Kidney (tissue), 14 donors: ENCODE measurements around the gene ATE1. TPM values are rescaled to one million over a fixed set of nuclear protein-coding genes. Genes with fewer than 3 reads are reported as not detected.
A peak's percentile ranks its signal among the peaks of the same experiment; 100 is the strongest.

Experiments
- DNase-seq, 5 donors: peaks; one replicate each; pipeline ENCODE4 v3.0.0-alpha.2; 2013 to 2020
- FAIRE-seq: peaks from 2 replicates; lab custom pipeline; 2012; peaks lifted over from hg19 to GRCh38; lab: Jason Lieb, UNC
- H3K27ac ChIP-seq, 2 donors: one replicate each; pipeline ENCODE4 v1.7.0; 2013; ENCODE audit warnings: low read depth in 2 of 2, low read length in 2 of 2, inconsistent platforms in 1 of 2
- H3K27me3 ChIP-seq: one replicate; pipeline ENCODE4 v1.7.1; 2013; ENCODE audit warnings: low read length, inconsistent platforms; ENCODE audit not compliant: control insufficient read depth, insufficient read depth
- H3K36me3 ChIP-seq, 3 donors: one replicate each; pipeline versions ENCODE4 v1.7.0 to v1.7.1; 2013; ENCODE audit warnings: low read length in 3 of 3, control low read depth in 1 of 3, inconsistent platforms in 1 of 3; ENCODE audit not compliant: insufficient read depth in 3 of 3, control insufficient read depth in 2 of 3
- H3K4me1 ChIP-seq, 3 donors: one replicate each; pipeline versions ENCODE4 v1.7.0 to v1.7.1; 2013; ENCODE audit warnings: low read length in 3 of 3, inconsistent platforms in 1 of 3, low read depth in 1 of 3; ENCODE audit not compliant: control insufficient read depth in 2 of 3, insufficient read depth in 2 of 3
- H3K4me3 ChIP-seq, 3 donors: one replicate each; pipeline versions ENCODE4 v1.7.0 to v1.8.1; 2013; ENCODE audit warnings: low read length in 3 of 3, control low read depth in 1 of 3, inconsistent platforms in 1 of 3
- H3K9ac ChIP-seq, 3 donors: one replicate each; pipeline versions ENCODE4 v1.7.0 to v1.7.1; 2013; ENCODE audit warnings: low read length in 3 of 3, control low read depth in 1 of 3, inconsistent platforms in 1 of 3
- H3K9me3 ChIP-seq, 3 donors: one replicate each; pipeline versions ENCODE4 v1.7.0 to v1.7.1; 2013; ENCODE audit warnings: low read length in 3 of 3, control low read depth in 1 of 3, inconsistent platforms in 1 of 3; ENCODE audit not compliant: control insufficient read depth in 2 of 3, insufficient read depth in 1 of 3
- CTCF ChIP-seq: IDR thresholded peaks from 3 replicates; pipeline ENCODE4 v1.5.1; 2012; ENCODE audit warnings: mild to moderate bottlenecking, moderate library complexity, borderline replicate concordance; ENCODE audit not compliant: insufficient read depth; ENCODE audit errors: extremely low read depth
- intact Hi-C: fragments of 100-400 bp; cut with DNase I; formaldehyde crosslinking; loops from one replicate; pipeline ENCODE4 v1.11.1; 2022
- polyA plus RNA-seq: library from polyadenylated mRNA; stranded (reverse); fragments of 350-450 nt; fragmentation: Illumina TruSeq; extraction: RNeasy Lipid Tissue Mini Kit (QIAGEN cat#74804); gene quantifications from one replicate; pipeline ENCODE4 v1.2.3, GENCODE V29; 2014; ENCODE audit warnings: low read depth, low replicate concordance; ENCODE audit not compliant: insufficient read depth
- total RNA-seq: library from RNA; stranded (reverse); fragmentation: NEBNext Ultra II Directional; extraction: Animal tissue kit (Norgen Biotek cat#: 25700); gene quantifications from one replicate; pipeline ENCODE4 v1.2.1, GENCODE V29; 2021
- donor health status: control.
- donor health status: control.
- donor health status: control.
- donor health status: control.
- donor health status: control.
- donor health status: DM: yes; HTN: yes; CAD: no.
- donor health status: Normal renal cell carcinoma (clear cell type).

The ATE1 gene
- total and polyA plus RNA-seq, 2 donors from 2014 or later, result 9.8 to 31.0 TPM

DNA sequence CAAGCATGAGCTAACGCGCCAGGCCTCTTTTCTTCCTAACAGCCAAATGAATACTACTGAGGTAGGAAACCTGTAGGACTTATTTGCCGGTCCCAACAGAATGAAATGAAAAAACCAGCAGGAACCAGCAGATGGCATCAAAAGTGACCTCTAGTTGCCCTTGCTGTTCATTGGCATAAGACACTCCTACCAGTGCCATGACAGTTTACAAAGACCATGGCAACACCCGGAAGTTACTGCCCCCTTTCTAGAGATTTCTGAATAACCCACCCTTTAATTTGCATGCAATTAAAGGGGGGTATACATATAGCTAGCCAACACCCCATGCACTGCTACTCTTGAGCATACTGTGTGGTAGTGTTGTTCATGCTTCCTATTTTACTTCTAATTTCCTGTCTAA is 65.2 kb downstream of the ATE1 start:
- intact Hi-C loops, result no loop called here
- DNase-seq (no peak), FAIRE-seq (no peak)
- no peak overlapping the region for H3K4me3 ChIP-seq
- no peak overlapping the region for H3K9ac ChIP-seq
- H3K27me3 ChIP-seq, result no peaks in the 10 kb centered on the region
- H3K36me3 ChIP-seq, result peaks cover 3 to 5% (median 4%) of the 10 kb centered on the region in 3 donors
- TF ChIP-seq CTCF, result no peak
- H3K9me3 ChIP-seq, result no peaks in the 10 kb centered on the region
- H3K27ac ChIP-seq, result no peak overlapping the region
- H3K4me1 ChIP-seq, result no peaks in the 10 kb centered on the region

- Histone ChIP-seq H3K4me1 (no peaks in the 10 kb centered on the region), H3K9me3 (no peaks in the 10 kb centered on the region), H3K4me3 (no peak overlapping the region), H3K27me3 (no peaks in the 10 kb centered on the region), H3K27ac (no peak overlapping the region), H3K36me3 (peaks cover 2 to 5% (median 3%) of the 10 kb centered on the region in 3 donors), H3K9ac (no peak overlapping the region)
- DNase-seq, result no peak
- intact Hi-C loops, result no loop called here
- TF ChIP-seq CTCF, result no peak
- FAIRE-seq, result no peak
Measured at GRCh38 chr10:121862042-121862441, 65.8 kb downstream of the ATE1 start.

DNA sequence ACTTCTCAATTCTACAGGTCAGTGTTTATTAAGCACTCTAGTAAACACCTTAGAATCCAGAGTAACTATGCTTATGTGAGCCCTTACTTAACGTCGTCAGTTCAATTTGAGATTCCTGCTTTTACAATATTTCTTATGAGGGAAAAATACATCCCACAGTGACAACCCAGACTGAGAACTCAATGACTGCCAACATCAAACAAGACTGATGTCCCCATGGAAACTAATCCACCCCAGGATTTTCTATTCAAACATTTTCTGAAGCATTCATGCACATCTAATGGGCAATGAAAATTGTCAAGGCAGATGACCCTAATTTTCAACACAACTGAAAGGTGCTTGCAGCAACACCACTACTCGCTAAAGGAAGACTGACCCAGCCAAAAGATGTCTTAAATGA is 67.0 kb downstream of the ATE1 start:
- H3K9me3 ChIP-seq, result no peaks in the 10 kb centered on the region
- no peak overlapping the region for H3K4me3 ChIP-seq
- H3K36me3 ChIP-seq, result peaks cover 0 to 5% (median 3%) of the 10 kb centered on the region in 3 donors
- intact Hi-C loops, result no loop called here
- no peak overlapping the region for H3K9ac ChIP-seq
- DNase-seq (peak in 2 of 5 donors; percentile 33 to 43), FAIRE-seq (no peak)
- no peaks in the 10 kb centered on the region for H3K27me3 ChIP-seq
- no peak for TF ChIP-seq CTCF
- H3K4me1 ChIP-seq, result no peaks in the 10 kb centered on the region
- no peak overlapping the region for H3K27ac ChIP-seq

DNA sequence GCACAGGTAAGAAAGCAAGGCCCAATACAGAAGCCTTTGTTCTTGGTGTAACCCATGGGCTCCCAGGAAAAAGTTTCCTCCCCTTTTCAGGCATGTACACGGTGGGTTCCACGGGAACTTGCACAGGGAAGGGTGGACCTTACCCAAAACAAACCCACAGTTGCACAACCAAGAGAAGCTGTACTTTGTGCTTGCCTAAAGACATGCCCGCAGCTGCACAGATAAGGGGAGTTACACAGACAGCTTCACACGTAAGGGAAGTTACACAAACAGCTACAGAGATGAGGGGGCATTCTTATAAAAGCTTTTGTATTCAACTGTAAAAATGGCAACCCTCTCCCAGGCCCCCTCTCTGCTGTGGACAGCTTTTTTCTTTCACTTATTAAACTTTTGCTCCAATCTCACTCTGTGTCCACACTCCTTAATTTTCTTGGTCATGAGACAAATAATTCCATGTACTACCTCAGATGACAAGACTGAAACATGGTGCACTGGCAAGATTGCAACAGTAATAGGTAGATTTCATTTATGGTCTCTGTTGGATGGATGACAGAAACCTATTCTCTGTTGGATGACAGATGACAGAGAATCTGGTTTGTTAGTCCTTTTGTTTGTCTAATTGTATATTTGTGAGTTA is 72.9 kb downstream of the ATE1 start:
- FAIRE-seq (no peak), DNase-seq (no peak)
- TF ChIP-seq CTCF, result no peak
- intact Hi-C loops, result no loop called here
- peaks cover 0 to 3% (median 0%) of the 10 kb centered on the region in 3 donors for H3K4me1 ChIP-seq
- H3K9ac ChIP-seq, result no peak overlapping the region
- no peaks in the 10 kb centered on the region for H3K27me3 ChIP-seq
- peaks cover 0 to 4% (median 2%) of the 10 kb centered on the region in 3 donors for H3K9me3 ChIP-seq
- H3K4me3 ChIP-seq, result no peak overlapping the region
- peaks cover 0 to 6% (median 5%) of the 10 kb centered on the region in 3 donors for H3K36me3 ChIP-seq
- H3K27ac ChIP-seq, result no peak overlapping the region
